Subcutaneous adipose tissue (tissue), 4 donors: ENCODE results near the gene GH2. TPM values are rescaled to one million over a fixed set of nuclear protein-coding genes. Genes with fewer than 3 reads are reported as not detected.

Source experiments
- total RNA-seq, 4 donors: library from RNA; depleted of rRNA; stranded (reverse); fragments of >200 nt; gene quantifications; one replicate each; pipeline ENCODE4 v1.1.0, GENCODE V29; 2016
- TF ChIP-seq, protein P1 (sequence below): fragments of 450-650 bp; IDR thresholded peaks from one replicate; pipeline ENCODE4 v1.5.1; 2016; ENCODE audit warnings: low read depth, mild to moderate bottlenecking, control low read depth, antibody characterized with exemption, moderate library complexity

The GH2 gene
- total RNA-seq, 4 donors from 2014 or later: not detected

DNA sequence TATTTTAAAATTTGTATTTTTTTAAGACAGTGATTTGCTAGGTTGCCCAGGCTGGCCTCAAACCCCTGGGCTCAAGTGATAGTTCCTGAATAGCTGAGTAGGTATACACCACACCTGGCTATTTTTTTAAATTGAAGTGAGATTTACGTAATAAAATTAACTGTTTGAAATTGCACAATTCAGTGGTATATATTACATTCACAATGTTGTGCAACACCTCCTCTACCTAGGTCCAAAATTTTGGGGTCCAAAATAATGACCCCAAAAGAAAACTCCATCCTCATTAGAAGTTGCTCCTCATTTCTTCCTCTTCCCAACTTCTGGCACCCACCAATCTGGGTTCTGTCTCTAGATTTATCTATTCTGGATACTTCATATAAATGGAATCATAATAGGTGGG is 36.2 kb downstream of the GH2 start:
- TF ChIP-seq, protein P1, sequence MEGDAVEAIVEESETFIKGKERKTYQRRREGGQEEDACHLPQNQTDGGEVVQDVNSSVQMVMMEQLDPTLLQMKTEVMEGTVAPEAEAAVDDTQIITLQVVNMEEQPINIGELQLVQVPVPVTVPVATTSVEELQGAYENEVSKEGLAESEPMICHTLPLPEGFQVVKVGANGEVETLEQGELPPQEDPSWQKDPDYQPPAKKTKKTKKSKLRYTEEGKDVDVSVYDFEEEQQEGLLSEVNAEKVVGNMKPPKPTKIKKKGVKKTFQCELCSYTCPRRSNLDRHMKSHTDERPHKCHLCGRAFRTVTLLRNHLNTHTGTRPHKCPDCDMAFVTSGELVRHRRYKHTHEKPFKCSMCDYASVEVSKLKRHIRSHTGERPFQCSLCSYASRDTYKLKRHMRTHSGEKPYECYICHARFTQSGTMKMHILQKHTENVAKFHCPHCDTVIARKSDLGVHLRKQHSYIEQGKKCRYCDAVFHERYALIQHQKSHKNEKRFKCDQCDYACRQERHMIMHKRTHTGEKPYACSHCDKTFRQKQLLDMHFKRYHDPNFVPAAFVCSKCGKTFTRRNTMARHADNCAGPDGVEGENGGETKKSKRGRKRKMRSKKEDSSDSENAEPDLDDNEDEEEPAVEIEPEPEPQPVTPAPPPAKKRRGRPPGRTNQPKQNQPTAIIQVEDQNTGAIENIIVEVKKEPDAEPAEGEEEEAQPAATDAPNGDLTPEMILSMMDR: no peak

DNA sequence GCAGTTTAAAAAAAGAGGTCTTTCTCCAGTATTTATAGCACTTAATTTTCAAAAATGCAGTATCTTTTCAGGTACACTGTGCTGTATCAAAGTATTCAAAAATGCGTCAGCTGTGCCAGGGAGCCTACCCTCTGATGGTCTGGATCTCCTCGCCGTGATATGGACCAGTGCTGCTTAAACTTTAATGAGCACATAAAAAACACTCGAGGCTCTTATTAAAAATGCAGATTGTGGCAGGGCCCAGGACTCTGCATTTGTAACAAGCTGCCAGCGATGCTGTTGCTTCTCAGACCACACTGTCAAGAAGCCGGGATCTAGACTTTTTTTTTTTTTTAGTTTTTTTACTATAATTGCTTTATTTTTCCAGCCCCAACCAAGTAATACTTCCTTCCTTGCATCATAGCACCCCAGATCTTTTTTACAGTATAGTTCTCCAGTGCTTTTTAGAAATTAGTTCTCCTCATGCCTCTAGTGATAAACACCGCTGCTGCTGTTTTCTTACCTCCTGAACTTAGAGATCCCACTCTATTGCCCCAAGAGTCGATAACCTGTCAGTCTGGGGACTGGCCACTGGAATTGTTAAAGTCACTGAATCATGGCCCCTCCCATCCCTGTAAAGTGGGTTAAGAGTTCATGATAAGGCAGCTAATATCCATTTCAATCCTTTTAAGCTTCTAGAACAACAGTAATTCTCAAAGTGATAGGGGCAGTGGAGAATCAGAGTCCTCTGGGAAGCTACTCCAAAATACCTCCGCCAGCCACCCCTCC is 37.6 kb downstream of the GH2 start:
- TF ChIP-seq, protein P1: no peak

DNA sequence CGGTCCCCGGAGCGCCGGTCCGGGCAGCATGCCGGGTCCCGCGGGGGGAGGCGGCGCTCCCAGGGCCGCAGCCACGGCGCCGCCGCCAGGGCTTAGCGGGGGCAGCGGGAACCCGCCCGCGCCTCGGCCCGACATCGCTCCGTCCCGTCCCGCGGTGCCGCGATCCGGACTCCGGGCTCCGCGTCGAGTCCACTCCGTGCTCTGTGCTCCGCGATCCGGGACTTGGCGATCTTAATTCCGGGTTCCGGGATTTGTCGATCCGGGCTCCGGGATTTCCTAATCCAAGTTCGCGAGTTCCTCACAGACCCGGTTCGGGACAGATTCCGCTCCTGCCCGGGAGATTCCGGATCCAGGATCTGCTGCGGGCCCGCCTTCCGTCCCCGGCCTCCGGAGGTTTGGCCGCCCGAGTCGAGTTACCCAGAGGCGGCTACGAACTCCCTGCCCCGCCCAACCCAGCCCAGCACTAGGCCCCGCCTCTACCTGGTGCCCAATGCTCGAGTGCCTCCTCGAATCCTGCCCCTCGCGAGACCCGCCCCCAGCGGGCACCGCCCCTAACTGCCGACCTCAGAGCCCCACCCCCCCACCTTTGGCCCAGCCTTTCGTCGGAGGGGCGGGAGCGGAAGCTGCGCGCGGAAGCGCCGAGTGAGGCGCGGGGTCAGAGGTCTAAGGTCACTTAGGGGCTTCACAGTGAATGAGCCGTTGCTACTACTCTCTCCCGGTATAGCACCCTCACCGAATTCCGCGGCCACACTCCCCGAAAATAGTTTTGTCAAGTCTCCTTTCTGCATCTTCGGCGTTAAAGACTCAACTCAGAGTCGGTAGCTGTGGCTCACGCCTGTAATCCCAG is 39.0 kb downstream of the GH2 start, which contains the start of gene SMARCD2:
SMARCD2 (minus strand) TSS at position 146 of the 847 bp plus-strand sequence; CDS start at position 135, 11 bp downstream.
- TF ChIP-seq, protein P1: no peak

DNA sequence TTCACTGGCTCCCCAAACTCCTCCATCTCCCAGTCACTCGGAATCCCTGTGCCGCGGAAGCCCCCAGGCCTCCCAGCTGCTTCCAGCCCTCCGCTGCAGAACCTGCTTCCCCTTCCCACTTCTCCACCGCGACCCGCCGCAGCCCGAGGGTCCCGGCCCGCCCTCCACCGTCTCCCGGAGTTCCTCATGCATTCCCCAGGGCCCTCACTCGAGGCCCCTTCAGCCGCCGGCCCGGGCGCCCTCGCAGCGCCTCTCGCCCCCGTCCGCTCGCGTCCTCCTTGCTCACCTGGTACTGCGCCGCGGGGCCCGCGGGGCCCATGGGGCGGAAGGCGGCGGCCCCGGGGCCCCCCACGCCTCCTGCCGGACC is 39.6 kb downstream of the GH2 start:
- TF ChIP-seq, protein P1: no peak

DNA sequence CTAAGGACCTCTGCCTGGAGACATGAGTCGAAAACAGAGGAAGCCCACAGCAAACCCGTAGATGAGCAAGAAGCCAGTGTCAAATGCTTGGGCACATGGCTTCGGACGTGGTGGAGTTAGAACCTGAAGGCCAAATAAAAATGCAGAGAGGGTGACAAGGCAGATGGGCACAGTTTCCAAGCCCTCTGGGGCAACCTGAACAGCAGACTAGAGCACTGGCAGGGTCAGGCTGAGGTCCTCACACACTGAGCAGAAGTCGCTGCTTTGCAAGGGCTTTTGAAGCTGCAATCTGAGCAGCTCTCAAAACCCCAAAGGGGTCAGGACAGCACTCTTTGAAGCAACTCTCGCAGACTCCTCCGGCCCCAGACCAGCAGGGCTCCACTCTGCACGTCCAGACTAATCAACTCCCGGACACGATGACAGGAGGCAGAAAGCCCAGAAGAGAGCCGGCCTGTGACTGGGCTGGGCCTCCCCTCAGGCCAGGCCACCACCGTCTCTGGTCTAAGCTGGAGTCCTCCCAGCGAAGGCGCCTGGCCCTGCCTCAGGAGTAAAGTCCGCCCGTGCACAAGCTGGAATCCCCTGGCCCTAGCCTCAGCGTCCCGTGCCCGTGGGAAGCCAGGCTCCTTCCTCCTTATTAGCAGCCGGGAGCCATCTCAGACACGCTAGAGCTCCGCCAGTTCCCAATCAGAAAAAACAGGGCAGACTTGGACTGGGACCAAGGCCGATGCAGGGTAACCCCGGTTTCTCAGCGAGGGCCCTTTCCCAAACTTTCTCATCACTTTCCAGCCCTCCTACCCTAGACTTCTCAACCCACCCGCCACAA is 40.2 kb downstream of the GH2 start:
- TF ChIP-seq, protein P1: no peak

DNA sequence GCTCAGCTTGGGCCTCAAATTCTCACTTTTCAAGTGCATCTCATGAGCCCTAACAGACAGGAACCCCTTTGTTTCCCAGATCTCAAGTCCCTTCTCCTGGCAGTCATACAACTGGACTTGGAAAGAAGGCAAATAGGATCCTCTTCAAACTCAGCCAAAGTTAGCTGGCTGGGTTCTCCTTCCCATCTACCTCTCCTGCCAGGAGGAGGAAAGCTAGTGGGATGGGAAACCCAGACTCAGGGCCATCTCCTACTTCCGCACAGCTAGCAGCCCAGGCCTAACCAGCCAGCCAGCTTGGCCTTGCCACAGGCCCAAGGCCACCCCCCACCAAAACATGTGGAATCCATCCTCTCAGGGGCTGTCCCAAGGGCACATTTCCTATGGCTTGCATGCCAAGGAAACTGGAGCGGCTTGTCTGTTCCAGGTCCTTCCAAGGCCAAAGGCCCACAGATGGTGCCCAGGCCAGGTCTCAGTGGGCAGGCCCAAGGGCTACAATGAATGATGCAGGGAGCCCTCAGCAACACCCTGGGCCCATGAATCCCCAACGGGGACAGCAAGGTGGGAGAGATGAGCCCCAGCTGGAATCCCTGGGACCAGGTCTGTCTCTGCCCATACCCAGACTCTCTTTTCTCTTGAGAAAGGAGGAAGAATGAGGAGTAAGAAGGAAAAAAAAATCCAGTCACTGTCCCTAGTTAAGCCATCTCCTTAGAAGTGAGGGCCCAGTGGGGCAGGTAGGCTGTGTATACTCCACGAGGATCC is 41.0 kb downstream of the GH2 start:
- TF ChIP-seq, protein P1: no peak
